Measurements from ENCODE around the gene BDKRB1.

Gene BDKRB1

DNA sequence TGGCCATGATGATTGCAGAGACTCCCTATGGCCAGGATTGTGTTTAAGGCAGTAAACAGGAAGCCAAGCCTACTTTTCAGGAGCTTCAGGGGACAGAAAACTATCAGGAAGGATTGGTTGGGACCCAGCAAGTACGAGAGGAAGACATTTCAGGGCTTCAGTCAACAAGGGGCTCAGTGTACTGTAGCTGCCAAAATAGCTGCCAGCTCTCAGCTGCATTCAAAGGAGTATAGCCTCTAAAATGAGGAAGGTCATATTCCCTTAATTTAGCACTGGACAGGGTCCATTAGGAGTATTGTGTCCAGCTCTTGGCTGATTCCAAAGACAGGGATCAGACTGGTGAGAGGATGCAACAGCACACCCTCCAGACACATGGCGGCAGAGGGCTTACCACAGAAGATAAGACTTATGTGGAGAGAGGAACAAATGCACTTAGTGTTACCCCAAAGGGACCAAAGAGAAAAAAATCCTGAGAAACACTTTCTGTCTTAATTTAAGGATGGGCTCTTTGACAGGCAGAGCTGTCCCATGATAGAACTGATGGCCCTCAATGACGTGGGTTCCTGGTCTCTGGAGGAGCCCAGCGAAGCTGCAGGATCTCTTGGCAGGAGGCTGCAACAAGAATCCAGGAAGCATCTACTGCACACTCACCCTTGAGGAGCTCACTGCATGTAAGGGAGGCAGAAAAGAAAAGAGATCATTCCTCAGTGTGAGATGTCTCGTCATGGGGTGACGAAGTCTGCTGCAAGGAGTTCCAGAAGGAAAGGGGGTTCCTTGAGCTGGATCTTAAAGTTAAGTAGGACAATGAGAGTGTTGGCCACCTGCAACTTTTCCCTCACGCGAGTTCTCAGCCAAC lies 14.8 kb downstream of the BDKRB1 start:
- Histone ChIP-seq H3K9ac (ENCODE audit: low read depth, low read length) (no peak overlapping the region), H3K9me3 (ENCODE audit: control insufficient read depth, insufficient read depth, low read length) (no peaks in the 10 kb centered on the region; the same call in 1 of the 2 replicates), H3K4me3 (ENCODE audit: low read depth, low read length) (no peak overlapping the region), H3K36me3 (ENCODE audit: control insufficient read depth, insufficient read depth, low read length) (no peaks in the 10 kb centered on the region), H3K27ac (ENCODE audit: low read depth, low read length) (no peak overlapping the region), H3K4me1 (ENCODE audit: control insufficient read depth, insufficient read depth, low read length) (0 out of 2 replicates have a peak, but pooled peaks cover 3% of the 10 kb centered on the region), H3K27me3 (ENCODE audit: control insufficient read depth, insufficient read depth, low read length) (no peaks in the 10 kb centered on the region)

DNA sequence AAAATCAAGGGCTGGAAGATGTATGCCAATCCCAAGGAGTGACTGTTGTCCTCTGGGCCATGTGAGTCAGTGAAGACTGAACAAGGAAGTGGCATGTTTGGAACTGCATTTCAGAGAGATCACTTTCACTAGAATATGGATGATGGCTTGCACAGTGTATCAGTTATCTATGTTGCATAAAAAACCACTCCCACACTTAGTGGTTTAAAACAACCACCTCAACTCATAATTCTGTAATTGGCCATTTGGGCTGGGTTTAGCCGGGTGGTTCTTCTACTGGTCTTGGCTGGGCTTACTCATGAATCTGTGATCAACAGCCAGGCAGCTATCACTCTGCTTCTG lies 15.4 kb downstream of the BDKRB1 start:
- Histone ChIP-seq H3K9ac (ENCODE audit: low read depth, low read length) (no peak overlapping the region), H3K9me3 (ENCODE audit: control insufficient read depth, insufficient read depth, low read length) (no peaks in the 10 kb centered on the region; the same call in 1 of the 2 replicates), H3K4me1 (ENCODE audit: control insufficient read depth, insufficient read depth, low read length) (0 out of 2 replicates have a peak, but pooled peaks cover 3% of the 10 kb centered on the region), H3K27ac (ENCODE audit: low read depth, low read length) (no peak overlapping the region), H3K36me3 (ENCODE audit: control insufficient read depth, insufficient read depth, low read length) (no peaks in the 10 kb centered on the region), H3K27me3 (ENCODE audit: control insufficient read depth, insufficient read depth, low read length) (no peaks in the 10 kb centered on the region), H3K4me3 (ENCODE audit: low read depth, low read length) (no peak overlapping the region)

DNA sequence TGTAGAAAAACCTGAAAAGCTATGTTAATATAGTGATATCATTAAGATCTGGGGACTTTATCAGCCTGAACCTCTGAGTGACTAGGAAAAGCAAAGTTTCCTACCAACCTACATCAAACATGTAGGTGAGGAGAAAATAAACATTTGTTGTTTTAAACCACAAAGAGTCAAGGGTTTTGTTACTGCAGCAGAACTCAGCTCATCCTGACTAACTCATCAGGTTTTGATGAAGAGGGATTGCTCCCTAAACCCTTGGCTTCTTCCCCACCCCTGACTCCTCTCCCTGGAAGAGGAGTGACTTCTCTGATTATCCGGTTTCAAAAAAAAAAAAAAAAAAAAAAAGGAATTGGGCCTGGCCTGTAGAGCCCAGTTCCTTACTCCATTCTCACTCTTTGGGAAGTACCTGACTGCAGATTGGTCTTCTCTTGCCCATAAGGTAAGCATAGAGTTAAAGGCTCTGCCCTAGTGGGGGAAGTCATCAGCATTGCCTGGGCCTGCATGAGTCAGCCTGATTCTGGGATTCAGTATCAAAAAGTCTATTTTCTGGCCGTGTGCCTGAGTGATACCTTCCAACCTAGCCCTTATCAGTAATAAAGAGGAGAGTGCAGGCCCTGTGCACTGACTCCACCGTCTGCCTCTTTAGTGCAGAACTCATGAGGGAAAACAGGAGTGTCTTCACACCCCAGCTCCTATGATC lies 16.9 kb downstream of the BDKRB1 start:
- no peaks in the 10 kb centered on the region for H3K36me3 ChIP-seq (ENCODE audit: control insufficient read depth, insufficient read depth, low read length)
- H3K27me3 ChIP-seq (ENCODE audit: control insufficient read depth, insufficient read depth, low read length): no peaks in the 10 kb centered on the region
- H3K4me3 ChIP-seq (ENCODE audit: low read depth, low read length): no peak overlapping the region
- H3K27ac ChIP-seq (ENCODE audit: low read depth, low read length): no peak overlapping the region
- peaks cover 8% of the 10 kb centered on the region; the same call in 1 of the 2 replicates for H3K4me1 ChIP-seq (ENCODE audit: control insufficient read depth, insufficient read depth, low read length)
- H3K9me3 ChIP-seq (ENCODE audit: control insufficient read depth, insufficient read depth, low read length): no peaks in the 10 kb centered on the region; the same call in 1 of the 2 replicates
- H3K9ac ChIP-seq (ENCODE audit: low read depth, low read length): no peak overlapping the region

DNA sequence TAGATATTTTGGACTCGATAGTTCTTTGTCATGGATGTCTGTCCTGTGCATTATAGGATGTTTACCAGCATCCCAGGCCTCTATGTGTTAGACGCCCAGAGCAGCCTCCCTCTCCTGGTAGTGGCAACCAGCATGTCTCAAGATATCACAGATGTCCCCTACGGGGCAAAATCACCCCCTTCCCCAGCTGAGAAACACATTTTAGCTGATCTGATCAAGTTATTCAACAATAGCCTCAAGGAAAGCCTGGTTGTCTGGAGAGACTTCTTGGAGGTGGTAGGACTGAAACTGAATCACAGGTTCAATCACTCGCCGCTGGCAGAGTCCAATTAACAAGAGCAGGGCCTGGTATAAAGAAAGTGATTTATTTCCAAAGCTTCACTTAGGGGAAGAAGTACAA lies 17.6 kb downstream of the BDKRB1 start:
- H3K4me1 ChIP-seq (ENCODE audit: control insufficient read depth, insufficient read depth, low read length): peaks cover 8% of the 10 kb centered on the region; the same call in 1 of the 2 replicates
- no peak overlapping the region for H3K27ac ChIP-seq (ENCODE audit: low read depth, low read length)
- no peak overlapping the region for H3K9ac ChIP-seq (ENCODE audit: low read depth, low read length)

DNA sequence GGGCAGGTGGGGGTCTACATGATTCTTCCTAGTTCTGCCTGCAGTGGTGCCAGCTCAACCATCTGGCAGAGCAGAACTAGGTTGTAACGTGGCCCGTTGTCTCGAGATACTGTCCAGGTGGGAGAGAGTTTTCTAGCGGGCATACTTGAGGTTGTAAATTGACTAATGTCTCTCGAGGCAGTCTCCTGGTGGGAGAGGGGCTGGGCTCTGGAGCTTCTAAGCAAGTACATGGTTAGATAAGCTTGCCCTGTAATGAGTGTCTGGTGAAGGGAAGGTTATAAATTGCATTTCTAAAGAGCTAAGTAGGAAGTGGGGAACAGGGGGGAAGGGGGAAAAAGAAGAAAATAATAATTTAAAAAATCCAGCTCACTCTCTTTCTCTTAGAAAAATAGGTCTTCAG lies 18.1 kb downstream of the BDKRB1 start:
- Histone ChIP-seq H3K27me3 (ENCODE audit: control insufficient read depth, insufficient read depth, low read length) (no peaks in the 10 kb centered on the region), H3K27ac (ENCODE audit: low read depth, low read length) (no peak overlapping the region), H3K36me3 (ENCODE audit: control insufficient read depth, insufficient read depth, low read length) (no peaks in the 10 kb centered on the region), H3K4me3 (ENCODE audit: low read depth, low read length) (no peak overlapping the region), H3K4me1 (ENCODE audit: control insufficient read depth, insufficient read depth, low read length) (peaks cover 8% of the 10 kb centered on the region; the same call in 1 of the 2 replicates), H3K9ac (ENCODE audit: low read depth, low read length) (no peak overlapping the region), H3K9me3 (ENCODE audit: control insufficient read depth, insufficient read depth, low read length) (no peaks in the 10 kb centered on the region; the same call in 1 of the 2 replicates)

More for the DNA sequence above, 17.6 kb downstream of the BDKRB1 start:
- no peaks in the 10 kb centered on the region for H3K36me3 ChIP-seq (ENCODE audit: control insufficient read depth, insufficient read depth, low read length)
- no peak overlapping the region for H3K4me3 ChIP-seq (ENCODE audit: low read depth, low read length)
- no peaks in the 10 kb centered on the region; the same call in 1 of the 2 replicates for H3K9me3 ChIP-seq (ENCODE audit: control insufficient read depth, insufficient read depth, low read length)
- H3K27me3 ChIP-seq (ENCODE audit: control insufficient read depth, insufficient read depth, low read length): no peaks in the 10 kb centered on the region

DNA sequence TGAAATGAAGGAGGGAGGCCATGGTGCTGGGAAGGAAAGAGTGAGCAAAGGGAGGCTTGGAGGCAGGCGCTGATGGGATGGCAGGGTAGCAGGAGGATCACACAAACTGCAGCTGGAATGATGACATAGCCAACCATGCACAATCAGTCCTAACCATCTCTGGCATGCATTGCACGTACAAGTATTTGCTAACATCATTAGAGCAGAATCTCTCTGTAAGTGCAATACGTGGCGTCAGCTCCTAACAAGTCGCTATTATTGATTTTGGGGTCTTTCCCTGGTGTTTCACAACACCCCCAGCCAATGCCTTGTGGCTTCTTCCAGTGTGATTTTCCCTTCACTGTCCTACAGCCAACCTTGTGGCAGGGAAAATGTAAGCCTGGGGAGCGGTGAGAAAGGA lies 18.5 kb downstream of the BDKRB1 start:
- Histone ChIP-seq H3K4me3 (ENCODE audit: low read depth, low read length) (no peak overlapping the region), H3K27ac (ENCODE audit: low read depth, low read length) (no peak overlapping the region), H3K9ac (ENCODE audit: low read depth, low read length) (no peak overlapping the region), H3K36me3 (ENCODE audit: control insufficient read depth, insufficient read depth, low read length) (no peaks in the 10 kb centered on the region), H3K27me3 (ENCODE audit: control insufficient read depth, insufficient read depth, low read length) (no peaks in the 10 kb centered on the region), H3K4me1 (ENCODE audit: control insufficient read depth, insufficient read depth, low read length) (peaks cover 8% of the 10 kb centered on the region; the same call in 1 of the 2 replicates), H3K9me3 (ENCODE audit: control insufficient read depth, insufficient read depth, low read length) (no peaks in the 10 kb centered on the region; the same call in 1 of the 2 replicates)

DNA sequence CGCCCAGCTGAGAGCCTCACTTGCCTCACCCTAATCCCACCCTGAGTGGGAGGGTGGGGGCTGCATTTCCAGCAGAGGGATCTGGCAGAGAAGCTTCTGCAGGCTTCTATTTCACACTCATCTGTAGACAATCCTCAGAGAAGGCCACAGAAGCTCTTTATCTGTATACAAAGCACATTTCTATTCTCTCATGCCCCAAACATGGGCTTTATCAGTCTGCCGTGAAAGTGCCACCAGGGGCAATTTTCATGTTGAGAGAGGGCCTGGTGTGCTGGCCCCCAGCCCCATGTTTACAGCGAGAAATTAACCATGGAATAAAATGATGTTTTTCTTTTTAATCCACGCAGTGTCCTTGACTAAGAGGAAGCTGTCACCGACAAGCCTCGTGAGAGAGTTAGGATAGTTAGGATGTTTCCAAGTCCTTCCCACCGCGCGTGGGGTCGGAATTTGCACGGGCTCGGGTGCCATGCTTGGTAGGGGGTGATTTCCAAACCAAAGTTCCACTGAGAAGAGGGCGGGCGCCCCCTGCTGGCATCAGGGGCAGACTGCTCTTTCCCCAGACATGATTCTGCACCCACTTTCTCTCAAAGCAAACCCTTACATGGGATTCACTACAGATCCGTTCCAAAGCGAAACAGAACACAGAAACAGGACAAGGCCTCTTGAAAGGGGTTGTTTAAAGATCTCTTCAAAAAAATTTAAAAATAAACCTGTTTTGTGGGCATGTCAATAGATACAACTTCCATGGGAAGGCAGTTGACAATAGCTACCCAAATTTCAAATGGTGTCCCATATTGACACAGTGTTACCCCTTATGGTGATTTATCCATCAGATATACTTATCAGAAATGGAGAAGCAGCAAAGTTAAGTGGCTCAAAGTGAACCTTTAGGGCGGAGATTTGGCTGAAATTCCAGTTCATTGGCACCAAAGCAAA lies 19.4 kb downstream of the BDKRB1 start:
- H3K4me1 ChIP-seq (ENCODE audit: control insufficient read depth, insufficient read depth, low read length): peaks cover 11% of the 10 kb centered on the region; the same call in 1 of the 2 replicates
- no peaks in the 10 kb centered on the region for H3K27me3 ChIP-seq (ENCODE audit: control insufficient read depth, insufficient read depth, low read length)
- no peak overlapping the region for H3K9ac ChIP-seq (ENCODE audit: low read depth, low read length)
- H3K36me3 ChIP-seq (ENCODE audit: control insufficient read depth, insufficient read depth, low read length): no peaks in the 10 kb centered on the region
- no peak overlapping the region for H3K27ac ChIP-seq (ENCODE audit: low read depth, low read length)
- H3K9me3 ChIP-seq (ENCODE audit: control insufficient read depth, insufficient read depth, low read length): no peaks in the 10 kb centered on the region; the same call in 1 of the 2 replicates
- no peak overlapping the region for H3K4me3 ChIP-seq (ENCODE audit: low read depth, low read length)

DNA sequence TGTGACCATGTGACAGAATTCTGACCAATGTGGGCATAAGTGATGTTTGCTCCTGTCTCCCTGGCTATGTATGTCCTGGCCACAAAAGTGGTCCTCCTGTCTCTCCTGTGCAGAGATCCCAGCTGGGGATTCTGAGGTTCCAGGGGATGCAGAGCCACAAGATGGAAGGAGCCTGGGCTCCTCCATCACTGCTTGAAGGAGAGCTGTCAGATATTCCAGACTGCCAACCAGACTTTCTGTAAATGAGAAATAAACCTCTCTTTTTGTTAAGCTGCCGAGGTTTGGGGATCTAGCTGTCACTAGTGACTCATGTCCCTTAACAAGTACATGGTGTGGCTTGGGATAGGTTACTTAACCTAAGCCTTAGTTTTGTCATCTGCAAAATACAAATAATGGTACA lies 21.9 kb downstream of the BDKRB1 start:
- H3K27ac ChIP-seq (ENCODE audit: low read depth, low read length): no peak overlapping the region
- H3K4me3 ChIP-seq (ENCODE audit: low read depth, low read length): no peak overlapping the region

DNA sequence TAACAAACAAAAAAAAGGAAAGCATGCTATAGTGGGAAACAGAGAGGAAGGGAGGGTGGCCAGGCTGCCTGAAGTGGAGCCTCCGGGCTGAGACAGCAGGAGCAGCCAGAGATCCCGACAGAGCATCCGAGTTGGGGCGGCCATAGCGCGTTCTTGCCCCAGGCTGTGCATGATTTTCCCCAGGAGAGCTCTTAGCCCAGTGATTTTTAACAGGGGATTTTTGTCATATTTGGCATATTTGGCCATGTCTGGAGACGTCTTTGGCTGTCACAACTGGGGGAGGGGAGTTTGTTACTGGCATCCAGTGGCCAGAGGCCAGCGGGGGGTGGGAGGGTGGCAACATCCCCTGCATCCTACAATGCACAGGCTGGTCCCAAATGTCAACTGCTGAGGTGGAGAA lies 23.6 kb downstream of the BDKRB1 start:
- Histone ChIP-seq H3K4me3 (ENCODE audit: low read depth, low read length) (no peak overlapping the region), H3K27me3 (ENCODE audit: control insufficient read depth, insufficient read depth, low read length) (no peaks in the 10 kb centered on the region), H3K27ac (ENCODE audit: low read depth, low read length) (no peak overlapping the region), H3K4me1 (ENCODE audit: control insufficient read depth, insufficient read depth, low read length) (peaks cover 11% of the 10 kb centered on the region; the same call in 1 of the 2 replicates), H3K36me3 (ENCODE audit: control insufficient read depth, insufficient read depth, low read length) (no peaks in the 10 kb centered on the region), H3K9ac (ENCODE audit: low read depth, low read length) (no peak overlapping the region), H3K9me3 (ENCODE audit: control insufficient read depth, insufficient read depth, low read length) (no peaks in the 10 kb centered on the region)

More for the DNA sequence above, 21.9 kb downstream of the BDKRB1 start:
- Histone ChIP-seq H3K36me3 (ENCODE audit: control insufficient read depth, insufficient read depth, low read length) (no peaks in the 10 kb centered on the region), H3K27me3 (ENCODE audit: control insufficient read depth, insufficient read depth, low read length) (no peaks in the 10 kb centered on the region), H3K4me1 (ENCODE audit: control insufficient read depth, insufficient read depth, low read length) (peaks cover 11% of the 10 kb centered on the region; the same call in 1 of the 2 replicates), H3K9me3 (ENCODE audit: control insufficient read depth, insufficient read depth, low read length) (no peaks in the 10 kb centered on the region), H3K9ac (ENCODE audit: low read depth, low read length) (no peak overlapping the region)

DNA sequence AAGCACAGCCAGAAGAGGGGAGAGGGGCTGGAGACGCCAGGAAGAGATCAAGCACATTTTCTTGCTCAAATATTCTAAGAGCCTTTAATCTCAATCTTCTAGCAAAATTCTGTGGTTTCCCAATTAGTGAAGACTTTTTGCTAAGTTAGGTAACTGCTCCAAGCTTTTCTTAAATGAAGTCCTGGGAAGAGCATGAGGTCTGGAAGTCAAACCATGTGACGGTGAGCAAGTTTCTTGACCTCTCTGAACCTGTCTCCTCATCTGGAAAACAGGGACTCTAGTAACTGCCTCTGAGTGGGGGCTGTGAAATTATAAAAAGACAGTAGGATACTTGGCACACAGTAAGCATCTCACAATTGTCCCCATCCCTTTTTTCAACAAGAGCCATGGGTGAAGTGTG lies 24.1 kb downstream of the BDKRB1 start:
- Histone ChIP-seq H3K4me1 (ENCODE audit: control insufficient read depth, insufficient read depth, low read length) (peaks cover 11% of the 10 kb centered on the region; the same call in 1 of the 2 replicates), H3K9ac (ENCODE audit: low read depth, low read length) (no peak overlapping the region), H3K27me3 (ENCODE audit: control insufficient read depth, insufficient read depth, low read length) (no peaks in the 10 kb centered on the region), H3K27ac (ENCODE audit: low read depth, low read length) (no peak overlapping the region), H3K4me3 (ENCODE audit: low read depth, low read length) (no peak overlapping the region), H3K36me3 (ENCODE audit: control insufficient read depth, insufficient read depth, low read length) (0 out of 2 replicates have a peak, but pooled peaks cover 3% of the 10 kb centered on the region), H3K9me3 (ENCODE audit: control insufficient read depth, insufficient read depth, low read length) (no peaks in the 10 kb centered on the region)
